GF-D8 (cell line): Measurements from ENCODE around the gene C20orf202.

Experiments used
- DNase-seq: peaks from one replicate; lab custom pipeline; 2025; lab: John Stamatoyannopoulos, UW

Gene C20orf202

GRCh38 chr20:1184638-1185315 lies 18.5 kb upstream of the C20orf202 start, which contains the start of gene TMEM74B:
Gene TMEM74B (minus strand): TSS chr20:1184981. CDS start chr20:1183801, 1,180 bp downstream.
- no peak for DNase-seq

GRCh38 chr20:1185316-1185741 lies 17.9 kb upstream of the C20orf202 start:
- no peak for DNase-seq

- DNase-seq: peak; percentile 1
These were observed 17.4 kb upstream of the C20orf202 start for GRCh38 chr20:1185790-1186334.

- DNase-seq: no peak
These were observed 16.8 kb upstream of the C20orf202 start for GRCh38 chr20:1186367-1186991.

GRCh38 chr20:1187605-1188171 lies 15.6 kb upstream of the C20orf202 start:
- DNase-seq: peak; percentile 6

GRCh38 chr20:1188347-1188746 lies 14.9 kb upstream of the C20orf202 start:
- no peak for DNase-seq

- no peak for DNase-seq
These were observed 13.4 kb upstream of the C20orf202 start for GRCh38 chr20:1189827-1190226.

- DNase-seq: no peak
These were observed 12.4 kb upstream of the C20orf202 start for GRCh38 chr20:1190847-1191246.

- DNase-seq: no peak
These were observed 12.0 kb upstream of the C20orf202 start for GRCh38 chr20:1191299-1191698.

- no peak for DNase-seq
These were observed 8.0 kb upstream of the C20orf202 start for GRCh38 chr20:1195226-1195625.

GRCh38 chr20:1196634-1197033 lies 6.6 kb upstream of the C20orf202 start:
- no peak for DNase-seq

GRCh38 chr20:1197801-1198200 lies 5.5 kb upstream of the C20orf202 start:
- no peak for DNase-seq

GRCh38 chr20:1198751-1199150 lies 4.5 kb upstream of the C20orf202 start:
- no peak for DNase-seq

- DNase-seq: no peak
These were observed 3.9 kb upstream of the C20orf202 start for GRCh38 chr20:1199212-1199873.

- no peak for DNase-seq
These were observed 3.3 kb upstream of the C20orf202 start for GRCh38 chr20:1199964-1200363.

- DNase-seq: no peak
These were observed 376 bp downstream of the C20orf202 start for GRCh38 chr20:1203630-1204029.

GRCh38 chr20:1204113-1204512 lies 859 bp downstream of the C20orf202 start:
- no peak for DNase-seq

GRCh38 chr20:1204576-1204975 lies 1.3 kb downstream of the C20orf202 start:
- no peak for DNase-seq

GRCh38 chr20:1205802-1206201 lies 2.5 kb downstream of the C20orf202 start:
- no peak for DNase-seq

- DNase-seq: no peak
These were observed 3.3 kb downstream of the C20orf202 start for GRCh38 chr20:1206366-1207148.

GRCh38 chr20:1207293-1207878 lies 4.1 kb downstream of the C20orf202 start:
- DNase-seq: no peak
